Measurements from ENCODE around the gene MAD1L1. TPM values are rescaled to one million over a fixed set of nuclear protein-coding genes. Genes with fewer than 3 reads are reported as not detected.

MAD1L1 gene
- total and polyA plus RNA-seq, 2 of the 4 experiments (the other 2 are of a cell fraction): 29.0 to 40.9 TPM

- BruUV-seq (replicated peaks): no TSS peak
- Histone ChIP-seq H3K9me3 (ENCODE audit: control insufficient read depth, insufficient read depth, low read length) (peaks cover 9% of the 10 kb centered on the region; the same call in 1 of the 2 replicates), H4K8ac (ENCODE audit: low read depth in 2 of 2, low read length in 2 of 2) (no peak overlapping the region), H2BK15ac (ENCODE audit: low read depth, low read length) (no peak overlapping the region), H3K4me2 (ENCODE audit: low read depth, low read length) (no peak overlapping the region), H3K27me3 (ENCODE audit: control insufficient read depth, insufficient read depth, low read length) (no peaks in the 10 kb centered on the region), H3K23ac (ENCODE audit: low read depth, low read length) (no peak overlapping the region), H3K36me3 (ENCODE audit: control insufficient read depth, insufficient read depth, low read length) (no peaks in the 10 kb centered on the region), H2AFZ (replicated peaks; ENCODE audit: low read length, poor library complexity) (no peak overlapping the region), H3K14ac (replicated peaks; ENCODE audit: low read depth, low read length) (no peak overlapping the region), H3K18ac (ENCODE audit: low read depth, low read length) (no peak overlapping the region), H2AK9ac (replicated peaks; ENCODE audit: low read depth, low read length, poor library complexity) (no peak overlapping the region), H2AK5ac (ENCODE audit: low read depth, low read length) (no peak overlapping the region), H3K56ac (ENCODE audit: extremely low read depth, insufficient read depth, low read length) (no peak overlapping the region), H4K20me1 (ENCODE audit: insufficient read depth, low read length) (no peaks in the 10 kb centered on the region), H3K9ac (ENCODE audit: low read depth, low read length) (no peak overlapping the region), H3K4me1 (ENCODE audit: control insufficient read depth, insufficient read depth, low read length) (no peaks in the 10 kb centered on the region), H2BK20ac (ENCODE audit: low read depth, low read length) (no peak overlapping the region), H3K27ac (ENCODE audit: insufficient read depth, low read length) (no peak overlapping the region), H4K5ac (ENCODE audit: low read depth, low read length) (no peak overlapping the region), H3K4ac (ENCODE audit: low read depth, low read length) (no peak overlapping the region), H4K91ac (ENCODE audit: insufficient read depth, low read depth, low read length) (no peak overlapping the region), H3K9me1 (ENCODE audit: insufficient read depth, low read length) (no peaks in the 10 kb centered on the region), H3K4me3 (ENCODE audit: insufficient read depth, low read depth, low read length) (no peak overlapping the region), H2BK120ac (ENCODE audit: low read depth, low read length) (no peak overlapping the region), H3K79me1 (ENCODE audit: low read depth in 1 of 2, low read length in 2 of 2) (no peaks in the 10 kb centered on the region), H2BK5ac (ENCODE audit: low read depth, low read length, poor library complexity, severe bottlenecking) (no peak overlapping the region)
- 73% methylated on average over 2 of the region's 7 CpGs; no CpG with 5 or more reads in 1 of the 2 experiments for WGBS, 2 experiments (ENCODE audit: extremely low coverage in 2 of 2, insufficient read length in 1 of 2)
- TF ChIP-seq NFE2L2 (IDR thresholded peaks at IDR 0.05; ENCODE audit: low read depth, low read length) (no peak), RFX5 (IDR thresholded peaks at IDR 0.05; ENCODE audit: low read depth, low read length) (no peak), MXI1 (IDR thresholded peaks at IDR 0.05; ENCODE audit: borderline replicate concordance, low read depth, low read length) (no peak), RAD21 (IDR thresholded peaks at IDR 0.05; ENCODE audit: low read length) (no peak), POLR2A (IDR thresholded peaks at IDR 0.05; ENCODE audit: low read depth, low read length) (no peak), RCOR1 (IDR thresholded peaks at IDR 0.05; ENCODE audit: insufficient replicate concordance, low read length) (no peak), FOS (IDR thresholded peaks at IDR 0.05; ENCODE audit: low read depth, low read length) (no peak), ELK1 (IDR thresholded peaks at IDR 0.05; ENCODE audit: borderline replicate concordance, low read depth, low read length) (no peak), BHLHE40 (IDR thresholded peaks at IDR 0.05; ENCODE audit: low read depth, low read length) (no peak), MAZ (IDR thresholded peaks at IDR 0.05; ENCODE audit: borderline replicate concordance, low read depth, low read length) (no peak), MAFK (IDR thresholded peaks at IDR 0.05; ENCODE audit: low read depth, low read length) (no peak), CEBPB (IDR thresholded peaks at IDR 0.05; ENCODE audit: low read depth, low read length) (no peak), SMC3 (IDR thresholded peaks at IDR 0.05; ENCODE audit: low read depth, low read length) (no peak), CHD1 (IDR thresholded peaks at IDR 0.05; ENCODE audit: low read depth, low read length) (no peak)
- TF ChIP-seq, protein P1, sequence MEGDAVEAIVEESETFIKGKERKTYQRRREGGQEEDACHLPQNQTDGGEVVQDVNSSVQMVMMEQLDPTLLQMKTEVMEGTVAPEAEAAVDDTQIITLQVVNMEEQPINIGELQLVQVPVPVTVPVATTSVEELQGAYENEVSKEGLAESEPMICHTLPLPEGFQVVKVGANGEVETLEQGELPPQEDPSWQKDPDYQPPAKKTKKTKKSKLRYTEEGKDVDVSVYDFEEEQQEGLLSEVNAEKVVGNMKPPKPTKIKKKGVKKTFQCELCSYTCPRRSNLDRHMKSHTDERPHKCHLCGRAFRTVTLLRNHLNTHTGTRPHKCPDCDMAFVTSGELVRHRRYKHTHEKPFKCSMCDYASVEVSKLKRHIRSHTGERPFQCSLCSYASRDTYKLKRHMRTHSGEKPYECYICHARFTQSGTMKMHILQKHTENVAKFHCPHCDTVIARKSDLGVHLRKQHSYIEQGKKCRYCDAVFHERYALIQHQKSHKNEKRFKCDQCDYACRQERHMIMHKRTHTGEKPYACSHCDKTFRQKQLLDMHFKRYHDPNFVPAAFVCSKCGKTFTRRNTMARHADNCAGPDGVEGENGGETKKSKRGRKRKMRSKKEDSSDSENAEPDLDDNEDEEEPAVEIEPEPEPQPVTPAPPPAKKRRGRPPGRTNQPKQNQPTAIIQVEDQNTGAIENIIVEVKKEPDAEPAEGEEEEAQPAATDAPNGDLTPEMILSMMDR (conservative IDR thresholded peaks at IDR 0.05; ENCODE audit: low read depth, low read length): no peak
- TF ChIP-seq, protein P2, sequence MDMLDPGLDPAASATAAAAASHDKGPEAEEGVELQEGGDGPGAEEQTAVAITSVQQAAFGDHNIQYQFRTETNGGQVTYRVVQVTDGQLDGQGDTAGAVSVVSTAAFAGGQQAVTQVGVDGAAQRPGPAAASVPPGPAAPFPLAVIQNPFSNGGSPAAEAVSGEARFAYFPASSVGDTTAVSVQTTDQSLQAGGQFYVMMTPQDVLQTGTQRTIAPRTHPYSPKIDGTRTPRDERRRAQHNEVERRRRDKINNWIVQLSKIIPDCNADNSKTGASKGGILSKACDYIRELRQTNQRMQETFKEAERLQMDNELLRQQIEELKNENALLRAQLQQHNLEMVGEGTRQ (IDR thresholded peaks at IDR 0.05; ENCODE audit: low read depth, low read length): no peak
- ChIA-PET CTCF (no interaction called here), POLR2A (ENCODE audit: unreplicated experiment) (no interaction called here)
- intact Hi-C loops (cut with micrococcal nuclease): no loop called here
- DNase-seq (no peak), ATAC-seq (ENCODE audit: low read depth) (no peak)
- dilution Hi-C loops (cut with HindIII; ENCODE audit: low sequenced_read_pairs, unreplicated experiment): no loop called here
- in situ Hi-C loops (cut with MboI; ENCODE audit: low sequenced_read_pairs): no loop called here
Measured at GRCh38 chr7:1768832-1769231, 463.9 kb downstream of the MAD1L1 start.
